ENCODE measurements around the gene ICE2.

ICE2 gene

GRCh38 chr15:60438646-60439045, 40.3 kb downstream of the ICE2 start:
- no peaks in the 10 kb centered on the region for H3K9me2 ChIP-seq (replicated peaks; ENCODE audit: insufficient read depth, low read length)
- H4K20me1 ChIP-seq (ENCODE audit: low read depth, low read length) = no peaks in the 10 kb centered on the region
- no peaks in the 10 kb centered on the region for H3K9me3 ChIP-seq (ENCODE audit: insufficient read depth, low read length)
- no peak overlapping the region for H3K27ac ChIP-seq (ENCODE audit: low read depth, low read length)
- no peak overlapping the region for H2AFZ ChIP-seq (ENCODE audit: low read depth, low read length, severe bottlenecking)
- no peak overlapping the region for H3K4me3 ChIP-seq (ENCODE audit: insufficient read depth, low read length, poor library complexity, severe bottlenecking)
- H3F3A ChIP-seq (ENCODE audit: insufficient read depth) = no peaks in the 10 kb centered on the region
- H3K4me2 ChIP-seq (ENCODE audit: low read depth, low read length, poor library complexity, severe bottlenecking) = no peak overlapping the region
- H3K36me3 ChIP-seq (ENCODE audit: low read length) = no peaks in the 10 kb centered on the region; the same call in 1 of the 2 replicates
- no peaks in the 10 kb centered on the region for H3K79me2 ChIP-seq (ENCODE audit: insufficient read depth, low read length)
- no peaks in the 10 kb centered on the region for H3K27me3 ChIP-seq (ENCODE audit: low read length)
- H3K9ac ChIP-seq (ENCODE audit: low read length) = no peak overlapping the region
- TF ChIP-seq CTCF (IDR thresholded peaks at IDR 0.05; ENCODE audit: insufficient read depth, low read length, poor library complexity, severe bottlenecking) (no peak), EZH2phosphoT487 (conservative IDR thresholded peaks at IDR 0.05; ENCODE audit: low read length) (no peak)

DNA sequence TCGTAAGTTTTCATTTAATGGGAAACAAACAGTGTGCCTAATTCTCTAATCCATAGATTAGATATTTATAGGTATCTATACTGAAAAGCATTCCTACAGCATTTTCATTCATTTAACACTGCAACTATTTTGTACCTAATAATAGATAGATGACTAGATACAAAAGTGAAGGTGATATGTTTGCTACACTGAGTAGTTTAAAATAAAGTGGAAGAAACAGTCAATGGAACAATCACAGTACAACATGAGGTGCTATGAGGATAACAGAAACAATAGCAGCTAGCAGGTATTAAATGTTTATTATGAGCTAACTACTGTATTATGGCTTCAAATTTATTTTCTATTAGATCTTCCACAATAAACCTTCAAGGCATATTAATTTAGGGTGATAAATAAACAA, 50.0 kb downstream of the ICE2 start:
- Histone ChIP-seq H3K9me2 (replicated peaks; ENCODE audit: insufficient read depth, low read length) (no peaks in the 10 kb centered on the region), H3K9me3 (ENCODE audit: insufficient read depth, low read length) (no peaks in the 10 kb centered on the region), H3K4me3 (ENCODE audit: insufficient read depth, low read length, poor library complexity, severe bottlenecking) (no peak overlapping the region), H3K79me2 (ENCODE audit: insufficient read depth, low read length) (no peaks in the 10 kb centered on the region), H3F3A (ENCODE audit: insufficient read depth) (no peaks in the 10 kb centered on the region), H3K9ac (ENCODE audit: low read length) (no peak overlapping the region), H3K27me3 (ENCODE audit: low read length) (no peaks in the 10 kb centered on the region), H2AFZ (ENCODE audit: low read depth, low read length, severe bottlenecking) (no peak overlapping the region), H4K20me1 (ENCODE audit: low read depth, low read length) (no peaks in the 10 kb centered on the region), H3K4me2 (ENCODE audit: low read depth, low read length, poor library complexity, severe bottlenecking) (no peak overlapping the region), H3K36me3 (ENCODE audit: low read length) (peaks cover 13% of the 10 kb centered on the region), H3K27ac (ENCODE audit: low read depth, low read length) (no peak overlapping the region)
- no peak for TF ChIP-seq EZH2phosphoT487 (conservative IDR thresholded peaks at IDR 0.05; ENCODE audit: low read length)
- TF ChIP-seq CTCF (IDR thresholded peaks at IDR 0.05; ENCODE audit: insufficient read depth, low read length, poor library complexity, severe bottlenecking) = no peak

GRCh38 chr15:60426870-60427508, 52.0 kb downstream of the ICE2 start:
- peaks cover 13% of the 10 kb centered on the region for H3K36me3 ChIP-seq (ENCODE audit: low read length)
- no peaks in the 10 kb centered on the region for H3F3A ChIP-seq (ENCODE audit: insufficient read depth)
- no peak overlapping the region for H3K9ac ChIP-seq (ENCODE audit: low read length)
- TF ChIP-seq CTCF (IDR thresholded peaks at IDR 0.05; ENCODE audit: insufficient read depth, low read length, poor library complexity, severe bottlenecking) (no peak), EZH2phosphoT487 (conservative IDR thresholded peaks at IDR 0.05; ENCODE audit: low read length) (no peak)
- H2AFZ ChIP-seq (ENCODE audit: low read depth, low read length, severe bottlenecking) = no peak overlapping the region
- H3K27ac ChIP-seq (ENCODE audit: low read depth, low read length) = no peak overlapping the region
- H3K9me2 ChIP-seq (replicated peaks; ENCODE audit: insufficient read depth, low read length) = no peaks in the 10 kb centered on the region
- no peak overlapping the region for H3K4me3 ChIP-seq (ENCODE audit: insufficient read depth, low read length, poor library complexity, severe bottlenecking)
- H4K20me1 ChIP-seq (ENCODE audit: low read depth, low read length) = no peaks in the 10 kb centered on the region
- H3K27me3 ChIP-seq (ENCODE audit: low read length) = no peaks in the 10 kb centered on the region
- no peak overlapping the region for H3K4me2 ChIP-seq (ENCODE audit: low read depth, low read length, poor library complexity, severe bottlenecking)
- no peaks in the 10 kb centered on the region for H3K9me3 ChIP-seq (ENCODE audit: insufficient read depth, low read length)
- H3K79me2 ChIP-seq (ENCODE audit: insufficient read depth, low read length) = no peaks in the 10 kb centered on the region

Measured in SU-DHL-6 (cell line).